H1 (cell line): ENCODE measurements around the gene SCGB3A1. TPM values are rescaled to one million over a fixed set of nuclear protein-coding genes. Genes with fewer than 3 reads are reported as not detected.

Experiments used
- CTCF ChIA-PET: fragments of 300-600 bp; sonication (Branson Sonifier 250); formaldehyde crosslinking; loops from one replicate; lab custom pipeline; 2021; ENCODE audit not compliant: partially characterized antibody; lab: Charles Lee
- POLR2A ChIA-PET: fragments of 300-600 bp; sonication (Branson Sonifier 250); formaldehyde crosslinking; loops from one replicate; lab custom pipeline; 2021; ENCODE audit warnings: inconsistent platforms; ENCODE audit not compliant: partially characterized antibody; lab: Charles Lee
- DNase-seq, 2 experiments: peaks; one replicate each; pipeline versions ENCODE4 v3.0.0 to v3.0.0-alpha.2; 2010 to 2022; ENCODE audit warnings: low spot score in 2 of 2, low read depth in 1 of 2, mixed read lengths in 1 of 2
- FAIRE-seq: peaks from 2 replicates; lab custom pipeline; 2011; peaks lifted over from hg19 to GRCh38; lab: Jason Lieb, UNC
- H2AFZ ChIP-seq: 2 replicates; pipeline ENCODE4 v1.8.1; 2012; ENCODE audit warnings: low read length, inconsistent platforms
- H2AK5ac ChIP-seq: 2 replicates; pipeline ENCODE4 v1.6.1; 2013; ENCODE audit warnings: low read depth, low read length
- H2BK120ac ChIP-seq: replicated peaks from 2 replicates; pipeline ENCODE3; 2013; ENCODE audit warnings: low read depth, low read length, inconsistent platforms
- H2BK12ac ChIP-seq: 2 replicates; pipeline ENCODE4 v1.6.1; 2013; ENCODE audit warnings: low read depth, low read length
- H2BK15ac ChIP-seq: 2 replicates; pipeline ENCODE4 v1.6.1; 2013; ENCODE audit warnings: low read length
- H2BK20ac ChIP-seq: 2 replicates; pipeline ENCODE4 v1.6.1; 2013; ENCODE audit warnings: low read length
- H2BK5ac ChIP-seq: 2 replicates; pipeline ENCODE4 v1.6.1; 2013; ENCODE audit warnings: low read depth, low read length
- H3K14ac ChIP-seq: 2 replicates; pipeline ENCODE4 v1.6.1; 2013; ENCODE audit warnings: inconsistent platforms; ENCODE audit not compliant: insufficient read length
- H3K18ac ChIP-seq: 2 replicates; pipeline ENCODE4 v1.6.1; 2013; ENCODE audit warnings: low read length; ENCODE audit errors: extremely low read depth
- H3K23ac ChIP-seq: 2 replicates; pipeline ENCODE4 v1.6.1; 2013; ENCODE audit warnings: inconsistent platforms; ENCODE audit not compliant: insufficient read length
- H3K23me2 ChIP-seq: 2 replicates; pipeline ENCODE4 v1.6.1; 2013; ENCODE audit warnings: low read depth, low read length
- H3K27ac ChIP-seq: 2 replicates; pipeline ENCODE4 v1.6.1; 2011; ENCODE audit warnings: low read depth, low read length, inconsistent platforms
- H3K27me3 ChIP-seq, 4 experiments: replicated peaks in 1 of 4; 1 replicate in 1 of 4; 2 replicates in 3 of 4; pipeline versions ENCODE4 v1.6.1 to v1.8.1; 2011 to 2013; ENCODE audit warnings: low read length in 3 of 4, mild to moderate bottlenecking in 3 of 4, inconsistent platforms in 2 of 4, mixed read lengths in 2 of 4, moderate library complexity in 1 of 4; ENCODE audit not compliant: control insufficient read depth in 3 of 4, insufficient read depth in 3 of 4; ENCODE audit errors: extremely low read depth in 1 of 4
- H3K36me3 ChIP-seq, 4 experiments: 2 replicates each; pipeline versions ENCODE4 v1.6.1 to v1.8.1; 2011 to 2013; ENCODE audit warnings: mild to moderate bottlenecking in 4 of 4, low read length in 3 of 4, moderate library complexity in 2 of 4, control low read depth in 1 of 4, inconsistent platforms in 1 of 4; ENCODE audit not compliant: insufficient read depth in 4 of 4, control insufficient read depth in 2 of 4
- H3K4ac ChIP-seq: replicated peaks from 2 replicates; pipeline ENCODE3; 2013; ENCODE audit warnings: low read length, low read depth, mixed read lengths, inconsistent platforms; ENCODE audit not compliant: insufficient read length
- H3K4me1 ChIP-seq, 4 experiments: replicated peaks in 1 of 4; 1 replicate in 1 of 4; 2 replicates in 3 of 4; pipeline versions ENCODE4 v1.6.1 to v1.8.1; 2011 to 2013; ENCODE audit warnings: low read length in 3 of 4, inconsistent platforms in 2 of 4, mixed read lengths in 1 of 4; ENCODE audit not compliant: insufficient read depth in 4 of 4, control insufficient read depth in 3 of 4
- H3K4me2 ChIP-seq, 2 experiments: 2 replicates each; pipeline versions ENCODE4 v1.6.1 to v1.8.1; 2011 to 2013; ENCODE audit warnings: low read depth in 2 of 2, low read length in 2 of 2, control low read depth in 1 of 2, inconsistent platforms in 1 of 2, mild to moderate bottlenecking in 1 of 2; ENCODE audit not compliant: insufficient read depth in 1 of 2
- H3K4me3 ChIP-seq, 4 experiments: fragments of 200-600, 300-600 bp in 1 of 4; sonication (generic), shearing (Covaris generic), sonication (Bioruptor Twin) in 1 of 4; 2 replicates each; pipeline versions ENCODE4 v1.5.1 to v1.8.1; 2011 to 2016; ENCODE audit warnings: low read length in 4 of 4, low read depth in 3 of 4, control low read depth in 2 of 4, inconsistent platforms in 2 of 4, mild to moderate bottlenecking in 2 of 4, mixed read lengths in 1 of 4, moderate library complexity in 1 of 4; ENCODE audit not compliant: insufficient read depth in 2 of 4; ENCODE audit errors: extremely low read depth in 1 of 4
- H3K56ac ChIP-seq: replicated peaks from 2 replicates; pipeline ENCODE3; 2013; ENCODE audit warnings: low read depth, mild to moderate bottlenecking, mixed read lengths, low read length, inconsistent platforms; ENCODE audit not compliant: insufficient read length
- H3K79me1 ChIP-seq: 2 replicates; pipeline ENCODE4 v1.6.1; 2013; ENCODE audit warnings: low read depth, low read length, control low read depth
- H3K79me2 ChIP-seq, 2 experiments: 2 replicates each; pipeline versions ENCODE4 v1.6.1 to v1.8.1; 2012 to 2013; ENCODE audit warnings: low read length in 2 of 2, mild to moderate bottlenecking in 2 of 2, inconsistent platforms in 1 of 2; ENCODE audit not compliant: insufficient read depth in 2 of 2, control insufficient read depth in 1 of 2
- H3K9ac ChIP-seq, 4 experiments: replicated peaks in 1 of 4; 1 replicate in 1 of 4; 2 replicates in 3 of 4; pipeline versions ENCODE4 v1.6.1 to v1.8.1; 2011 to 2013; ENCODE audit warnings: low read depth in 3 of 4, low read length in 3 of 4, control low read depth in 2 of 4, mild to moderate bottlenecking in 2 of 4, moderate library complexity in 2 of 4, inconsistent platforms in 1 of 4; ENCODE audit errors: extremely low read depth in 1 of 4
- H3K9me3 ChIP-seq, 2 experiments: 2 replicates each; pipeline versions ENCODE4 v1.6.1 to v1.8.1; 2012 to 2013; ENCODE audit warnings: mild to moderate bottlenecking in 2 of 2, moderate library complexity in 2 of 2, control low read depth in 1 of 2, inconsistent platforms in 1 of 2, low read depth in 1 of 2, low read length in 1 of 2, mixed read lengths in 1 of 2; ENCODE audit not compliant: insufficient read depth in 2 of 2
- H4K20me1 ChIP-seq, 2 experiments: replicated peaks in 1 of 2; 2 replicates each; pipeline versions ENCODE3 to v1.8.1; 2011 to 2013; ENCODE audit warnings: inconsistent platforms in 2 of 2, low read length in 2 of 2, mild to moderate bottlenecking in 1 of 2; ENCODE audit not compliant: insufficient read depth in 2 of 2, control insufficient read depth in 1 of 2
- H4K5ac ChIP-seq: 2 replicates; pipeline ENCODE4 v1.6.1; 2013; ENCODE audit warnings: low read length, low read depth, mixed read lengths, inconsistent platforms; ENCODE audit not compliant: insufficient read length
- H4K8ac ChIP-seq: 2 replicates; pipeline ENCODE4 v1.8.0; 2013; ENCODE audit warnings: mild to moderate bottlenecking, moderate library complexity, low read length, inconsistent platforms; ENCODE audit not compliant: insufficient read depth; ENCODE audit errors: extremely low read depth
- H4K91ac ChIP-seq: replicated peaks from 2 replicates; pipeline ENCODE3; 2013; ENCODE audit warnings: low read length, mixed read lengths, inconsistent platforms; ENCODE audit not compliant: insufficient read length
- ATF2 ChIP-seq: IDR thresholded peaks from 2 replicates; pipeline ENCODE4 v1.6.1; 2012; ENCODE audit warnings: low read length, inconsistent platforms
- BACH1 ChIP-seq: IDR thresholded peaks from 2 replicates; pipeline ENCODE4 v1.6.1; 2012; ENCODE audit warnings: low read length, improper control_type of control experiment
- RFX5 ChIP-seq: IDR thresholded peaks from 2 replicates; pipeline ENCODE4 v1.6.1; 2011; ENCODE audit warnings: low read depth, low read length, improper control_type of control experiment, borderline replicate concordance
- WGBS, 2 experiments: shearing (Covaris generic) in 1 of 2; methylation state at CpG; one replicate each; pipeline versions ENCODE4 v1.1.6 to v1.1.7; 2013 to 2015; ENCODE audit warnings: low lambda C conversion rate in 2 of 2, mixed read lengths in 2 of 2, inconsistent platforms in 1 of 2, low coverage in 1 of 2, missing lambda C conversion rate in 1 of 2; ENCODE audit not compliant: insufficient replicate concordance in 2 of 2, insufficient coverage in 1 of 2, insufficient read length in 1 of 2; ENCODE audit errors: extremely low coverage in 1 of 2, missing lambda C conversion rate in 1 of 2; 5-methylcytosine and 5-hydroxymethylcytosine counted together
- polyA plus RNA-seq, 7 experiments: library from polyadenylated mRNA; depleted of rRNA in 3 of 7; stranded (reverse) in 5 of 7; unstranded in 2 of 7; fragments of >200 nt in 5 of 7; fragments of 200-250 nt in 2 of 7; gene quantifications; 1 replicate in 5 of 7; 2 replicates in 1 of 7; 4 replicates in 1 of 7; pipeline versions ENCODE4 v1.2.1 to v1.2.3, GENCODE V29; 2011 to 2013; ENCODE audit warnings: missing spikeins in 2 of 7, mixed read lengths in 2 of 7
- total RNA-seq: library from RNA; stranded (reverse); fragmentation: NEBNext Ultra II Directional; extraction: Animal tissue kit (Norgen Biotek cat#: 25700); gene quantifications from 2 replicates; pipeline ENCODE4 v1.2.1, GENCODE V29; 2021

Gene SCGB3A1
- total and polyA plus RNA-seq, 2 of the 8 experiments (the other 6 are each of a cell fraction or from before 2014, with no cell fraction given) = 0.20 TPM; not detected in 1

DNA sequence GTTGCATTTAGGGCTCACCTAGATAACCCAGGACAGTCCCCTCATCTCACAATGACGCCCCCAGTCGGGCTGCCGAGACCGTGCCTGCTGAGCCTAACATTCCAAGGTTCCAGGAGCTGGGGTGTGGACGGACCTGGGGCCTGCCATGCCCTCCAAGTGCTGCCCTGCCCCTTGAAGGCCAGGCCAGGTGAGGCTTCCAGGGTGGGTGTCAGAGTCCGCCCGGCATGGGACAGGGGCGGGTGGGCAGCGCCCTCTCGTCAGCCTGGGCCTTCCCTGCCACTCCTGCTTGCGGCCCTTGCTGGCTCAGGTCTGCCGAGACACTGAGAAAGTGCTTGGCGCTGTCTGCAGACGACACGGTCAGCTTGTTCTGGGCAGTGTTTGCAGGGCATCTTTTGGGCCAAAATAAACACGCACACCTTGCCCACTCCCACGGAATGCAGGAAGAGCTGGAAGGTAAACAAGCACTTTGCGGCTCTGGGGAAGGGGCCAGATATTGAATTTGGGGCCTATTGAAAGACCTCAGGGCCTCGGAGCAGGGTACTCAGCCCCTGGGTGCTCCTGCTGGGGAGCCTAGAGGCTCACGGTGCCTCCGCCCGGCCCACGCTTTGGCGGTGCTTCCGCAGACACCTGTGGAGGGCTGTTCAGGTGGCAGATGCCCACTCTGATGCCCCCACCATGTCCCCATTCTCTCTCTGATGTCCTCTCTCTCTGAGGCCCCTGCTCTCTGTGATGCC is 4.2 kb upstream of the SCGB3A1 start:
- Histone ChIP-seq H3K79me2 (no peaks in the 10 kb centered on the region), H2BK15ac (no peak overlapping the region), H3K18ac (no peak overlapping the region), H3K4me3 (no peak overlapping the region), H3K9ac (peak overlapping the region in 1 of 4 experiments; percentile 47; a peak in 1 of 7 replicates), H3K79me1 (no peaks in the 10 kb centered on the region), H3K14ac (no peak overlapping the region), H2BK120ac (no peak overlapping the region), H4K5ac (no peak overlapping the region), H3K9me3 (no peaks in the 10 kb centered on the region), H2BK12ac (no peak overlapping the region), H3K36me3 (no peaks in the 10 kb centered on the region; a peak in 1 of 8 replicates), H3K4me1 (peaks cover 0 to 7% (median 2%) of the 10 kb centered on the region in 4 experiments; a peak in 5 of 7 replicates), H3K23ac (no peak overlapping the region), H3K4me2 (no peak overlapping the region), H4K8ac (no peak overlapping the region; the same call in 1 of the 2 replicates), H3K27ac (no peak overlapping the region), H2BK20ac (no peak overlapping the region), H3K56ac (no peak overlapping the region), H4K91ac (no peak overlapping the region), H4K20me1 (peaks cover 0 to 2% of the 10 kb centered on the region in 2 experiments), H2BK5ac (no peak overlapping the region), H2AFZ (no peak overlapping the region), H3K23me2 (peaks cover 15% of the 10 kb centered on the region; the same call in 1 of the 2 replicates), H3K27me3 (peaks cover 13 to 28% (median 23%) of the 10 kb centered on the region in 4 experiments), H2AK5ac (no peak overlapping the region), H3K4ac (no peak overlapping the region)
- TF ChIP-seq ATF2 (no peak), BACH1 (no peak), RFX5 (no peak)
- no peak for FAIRE-seq
- 91% methylated on average over 25 of the region's 25 CpGs; no CpG with 5 or more reads in 1 of the 2 experiments for WGBS, 2 experiments
- POLR2A ChIA-PET = interaction anchor here (1.2 to 1.5 kb wide), 2 partner anchors 23 to 51 kb away, joined by 3 read pairs; no protein-coding TSS in a partner anchor
- CTCF ChIA-PET = interaction anchor here (0.7 to 2.4 kb wide), 3 partner anchors 8 to 24 kb away, joined by 3 to 14 read pairs (median 5); no protein-coding TSS in a partner anchor
- DNase-seq = no peak
